ENCODE data around the gene C6orf120.
A peak's percentile ranks its signal among the peaks of the same experiment; 100 is the strongest.

The C6orf120 gene

GRCh38 chr6:169701954-169702839, at the start of gene C6orf120, which contains the start of gene WDR27:
TSS of gene C6orf120 (plus strand) at chr6:169702126. CDS start at chr6:169702460, 334 bp downstream.
TSS of gene WDR27 (minus strand) at chr6:169702029. CDS start at chr6:169689005, 13,024 bp downstream.
- DNase-seq: peak; percentile 98 to 99

GRCh38 chr6:169652896-169653295, 49.0 kb upstream of the C6orf120 start:
- no peak for DNase-seq

DNA sequence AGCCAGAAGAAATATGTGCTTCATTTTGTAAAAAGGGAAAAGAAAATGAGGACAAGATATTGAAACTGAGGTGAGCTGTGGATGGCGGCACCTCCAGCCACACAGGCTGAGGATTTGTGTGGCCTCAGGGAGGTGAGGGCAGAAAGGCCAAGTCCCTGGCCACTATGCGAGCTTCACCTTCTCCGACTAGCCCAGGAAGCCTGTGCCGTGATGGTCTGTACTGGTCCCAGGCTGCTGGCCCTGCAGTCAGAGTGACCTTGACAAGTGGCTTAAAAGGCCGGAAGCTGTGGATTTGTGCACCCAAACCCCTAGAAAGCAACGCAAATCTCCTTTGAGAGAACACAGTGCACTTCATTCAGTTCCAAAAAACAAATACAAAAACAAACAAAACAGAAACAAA, 48.2 kb upstream of the C6orf120 start:
- DNase-seq: no peak

DNA sequence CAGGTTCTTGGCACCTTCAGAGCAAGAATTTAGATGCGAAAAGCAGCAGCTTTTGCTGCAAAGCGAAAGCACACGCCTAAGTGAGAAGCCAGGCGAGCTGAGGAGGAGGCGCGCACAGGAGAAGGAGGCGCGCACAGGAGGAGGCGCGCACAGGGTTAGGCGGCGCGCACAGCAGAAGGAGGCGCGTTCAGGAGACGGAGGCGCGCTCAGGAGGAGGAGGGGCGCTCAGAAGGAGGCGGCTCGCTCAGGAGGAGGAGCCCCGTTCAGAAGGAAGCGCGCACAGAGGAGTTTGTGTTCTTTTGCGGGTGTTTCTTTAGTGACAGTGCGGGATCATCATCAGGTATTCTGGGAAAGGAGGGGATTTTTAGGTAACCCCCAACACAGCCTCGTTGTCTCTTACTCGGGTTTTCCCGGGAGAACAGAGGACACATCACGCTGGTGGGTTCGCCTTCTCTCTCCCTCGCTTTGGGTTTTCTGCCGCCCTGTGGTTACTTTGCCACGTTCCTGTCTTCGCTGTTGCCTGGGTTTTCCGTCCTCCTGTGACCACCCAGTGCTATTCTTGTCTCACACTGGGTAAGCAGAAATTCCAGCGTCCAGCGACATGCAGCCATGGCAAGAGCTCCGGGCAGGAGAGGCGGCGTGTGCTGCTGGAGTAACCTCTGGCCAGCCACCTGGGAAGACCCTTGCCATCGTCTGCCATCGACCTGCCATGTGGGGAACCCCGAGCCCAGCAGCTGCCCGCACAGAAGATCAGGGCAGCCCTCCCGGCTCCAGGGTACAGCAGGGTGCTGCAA, 47.1 kb upstream of the C6orf120 start:
- peak; percentile 64 to 71 for DNase-seq

DNA sequence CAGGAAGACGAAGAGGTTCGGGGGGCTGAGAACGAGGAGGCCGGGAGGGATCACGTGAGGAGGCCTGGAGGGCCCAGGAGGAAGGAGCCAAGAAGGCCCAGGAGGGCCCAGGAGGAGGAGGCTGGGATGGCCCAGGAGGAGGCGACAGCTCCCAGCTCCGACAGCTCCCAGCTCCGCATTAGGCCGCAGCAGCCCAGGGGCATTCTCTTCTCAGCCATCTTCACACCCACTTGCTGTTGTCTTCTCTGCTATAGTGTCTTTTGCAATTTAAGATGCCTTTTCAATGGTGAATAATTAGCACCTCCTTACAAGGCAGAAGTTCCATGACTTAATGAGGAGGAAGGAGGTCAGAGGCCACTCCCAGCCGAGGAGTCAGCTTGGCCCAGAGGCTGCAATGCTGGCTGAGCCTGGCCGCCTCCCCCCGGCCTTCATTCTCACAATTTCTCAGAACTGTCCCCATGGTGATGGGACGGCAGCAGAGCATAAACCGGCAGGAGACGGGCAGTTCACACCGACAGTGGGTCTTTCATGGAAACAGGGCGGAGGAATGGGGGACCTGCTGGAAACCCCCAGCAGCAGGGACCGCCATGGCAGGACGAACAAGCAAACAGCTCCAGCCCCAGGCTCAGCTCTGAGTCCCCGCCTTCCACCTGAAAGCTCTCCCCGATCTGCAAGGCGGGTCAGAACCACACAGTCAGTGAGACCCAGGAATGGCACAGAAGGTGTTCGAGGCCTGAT, 45.2 kb upstream of the C6orf120 start:
- DNase-seq: no peak

DNA sequence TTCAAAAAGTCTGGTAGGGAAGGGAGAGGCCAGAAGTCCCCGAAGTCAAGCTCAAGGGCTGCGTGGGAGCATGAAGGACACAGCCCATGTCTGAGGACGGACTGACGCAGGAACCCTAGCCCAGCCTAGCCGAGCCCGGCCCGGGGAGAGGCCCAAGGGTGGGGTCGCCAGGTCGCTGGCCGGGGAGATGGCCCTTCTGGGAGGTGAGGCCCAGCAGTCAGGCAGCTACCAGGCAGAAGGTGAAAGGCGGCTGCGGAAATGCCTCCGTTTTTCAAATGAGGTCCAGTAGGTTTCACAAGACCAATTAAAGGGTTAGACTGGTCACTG, 44.7 kb upstream of the C6orf120 start:
- DNase-seq: no peak

GRCh38 chr6:169659820-169660610, 41.9 kb upstream of the C6orf120 start:
- DNase-seq: no peak

GRCh38 chr6:169660751-169661390, 41.1 kb upstream of the C6orf120 start:
- no peak for DNase-seq

DNA sequence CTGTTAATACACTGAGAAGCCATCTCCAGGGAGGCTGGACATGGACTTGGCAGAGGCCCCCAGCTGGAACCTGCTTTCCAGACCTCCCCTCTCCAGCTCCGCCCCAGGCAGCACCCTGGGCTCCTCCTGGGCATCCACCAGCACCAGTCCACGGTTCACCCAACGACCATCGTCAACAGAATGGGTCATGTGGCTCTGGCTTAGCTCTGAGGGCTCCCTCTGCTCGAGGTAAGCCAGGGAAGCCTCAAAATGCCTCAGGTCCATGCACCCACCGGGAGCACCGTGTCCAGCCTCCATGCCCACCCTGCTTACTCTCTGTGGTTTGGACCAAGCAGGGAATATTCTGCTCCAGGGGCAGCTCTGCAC, 40.6 kb upstream of the C6orf120 start:
- no peak for DNase-seq

DNA sequence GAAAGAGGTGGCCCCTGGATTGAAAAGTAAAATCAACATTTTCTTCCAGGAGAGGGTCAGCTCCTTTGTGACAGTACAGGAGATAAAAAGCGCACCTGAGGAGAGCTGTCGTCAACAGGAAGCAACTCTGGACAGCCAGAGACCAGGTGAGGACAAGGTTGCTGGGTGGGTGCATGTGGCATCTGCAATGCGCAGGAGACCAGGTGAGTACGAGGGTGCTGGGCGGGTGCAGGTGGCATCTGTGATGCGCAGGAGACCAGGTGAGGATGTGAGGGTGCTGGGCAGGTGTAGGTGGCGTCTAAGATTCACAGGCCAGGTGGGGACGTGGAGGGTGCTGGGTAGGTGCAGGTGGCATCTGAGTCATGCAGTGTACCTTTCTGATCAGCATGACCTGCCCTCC, 38.5 kb upstream of the C6orf120 start:
- no peak for DNase-seq

- no peak for DNase-seq
Observed at GRCh38 chr6:169664227-169664626, 37.7 kb upstream of the C6orf120 start.

GRCh38 chr6:169665289-169665688, 36.6 kb upstream of the C6orf120 start:
- DNase-seq: no peak

DNA sequence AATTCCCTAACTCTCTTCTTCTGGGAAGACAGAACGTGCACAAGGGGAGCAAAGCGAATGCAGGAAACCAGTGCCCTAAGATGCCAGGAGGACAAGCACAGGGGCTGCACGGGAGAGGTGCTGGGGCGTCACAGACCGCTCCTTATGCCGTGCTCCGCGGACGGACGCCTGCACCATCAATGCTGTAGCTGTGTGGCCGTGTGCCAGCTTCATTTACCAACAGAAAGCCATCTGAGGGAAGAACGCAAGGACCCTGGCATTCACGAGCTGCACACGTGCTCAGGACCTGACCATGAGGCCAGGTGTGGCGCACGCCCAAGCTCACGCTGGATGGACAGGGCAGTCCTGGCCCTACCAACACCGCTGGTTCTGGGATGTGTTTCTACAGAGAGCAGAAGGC, 35.5 kb upstream of the C6orf120 start:
- no peak for DNase-seq

DNA sequence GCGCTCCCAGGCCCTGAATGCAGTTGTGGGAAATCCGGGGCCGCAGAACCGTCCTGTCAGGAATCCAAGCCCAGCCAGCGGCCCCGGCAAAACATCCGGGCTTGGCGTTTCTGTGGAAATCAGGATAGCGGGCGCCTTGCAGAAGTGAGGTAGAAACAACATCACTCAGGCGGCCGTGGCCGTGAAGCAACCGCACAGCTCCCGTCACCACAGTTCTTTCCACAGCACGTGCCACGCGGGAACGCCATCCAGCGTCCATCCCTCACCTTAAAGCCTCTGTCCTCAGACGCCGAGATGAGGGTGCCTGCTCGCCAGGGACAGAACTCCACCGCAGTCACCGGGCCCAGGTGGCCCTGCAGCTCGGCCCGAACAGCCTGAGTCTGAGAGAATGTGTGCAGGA, 34.2 kb upstream of the C6orf120 start:
- DNase-seq: no peak

- no peak for DNase-seq
Observed at GRCh38 chr6:169668203-169668847, 33.6 kb upstream of the C6orf120 start.

GRCh38 chr6:169669147-169669546, 32.8 kb upstream of the C6orf120 start:
- no peak for DNase-seq

- no peak for DNase-seq
Observed at GRCh38 chr6:169669889-169670288, 32.0 kb upstream of the C6orf120 start.

GRCh38 chr6:169671563-169671962, 30.4 kb upstream of the C6orf120 start:
- DNase-seq: no peak

DNA sequence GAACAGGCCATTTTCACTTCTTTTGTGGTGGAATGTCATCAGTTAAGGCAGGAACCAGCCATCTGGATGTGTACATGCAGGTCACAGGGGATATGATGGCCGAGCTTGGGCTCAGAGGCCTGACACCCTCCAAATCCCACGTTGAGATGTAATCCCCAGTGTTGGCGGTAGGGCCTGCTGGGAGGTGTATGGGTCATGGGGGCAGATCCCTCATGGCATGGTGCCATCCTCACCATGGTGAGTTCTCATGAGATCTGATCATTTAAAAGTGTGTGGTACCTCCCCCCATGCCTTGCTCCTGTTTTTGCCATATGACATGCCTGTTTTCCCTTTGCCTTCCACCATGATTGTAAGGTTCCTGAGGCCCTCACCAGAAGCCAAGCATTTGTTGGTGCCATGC, 26.9 kb upstream of the C6orf120 start:
- no peak for DNase-seq

DNA sequence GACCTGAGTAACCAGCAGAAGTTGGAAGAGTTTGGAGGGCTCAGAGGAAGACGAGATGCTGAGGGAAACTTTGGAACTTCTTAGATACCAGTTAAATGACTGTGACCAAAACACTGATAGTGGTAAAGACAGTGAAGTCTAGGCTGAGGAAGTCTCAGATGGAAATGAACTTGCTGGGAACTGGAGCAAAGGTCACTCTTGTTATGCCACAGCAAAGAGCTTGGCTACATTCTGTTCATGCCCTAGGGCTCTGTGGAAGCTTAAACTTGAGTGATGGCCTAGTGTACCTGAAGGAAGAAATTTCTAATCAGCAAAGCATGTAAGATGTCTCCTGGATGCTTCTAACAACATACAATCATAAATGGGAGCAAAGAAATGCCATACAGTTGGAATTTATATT, 24.8 kb upstream of the C6orf120 start:
- no peak for DNase-seq

DNA sequence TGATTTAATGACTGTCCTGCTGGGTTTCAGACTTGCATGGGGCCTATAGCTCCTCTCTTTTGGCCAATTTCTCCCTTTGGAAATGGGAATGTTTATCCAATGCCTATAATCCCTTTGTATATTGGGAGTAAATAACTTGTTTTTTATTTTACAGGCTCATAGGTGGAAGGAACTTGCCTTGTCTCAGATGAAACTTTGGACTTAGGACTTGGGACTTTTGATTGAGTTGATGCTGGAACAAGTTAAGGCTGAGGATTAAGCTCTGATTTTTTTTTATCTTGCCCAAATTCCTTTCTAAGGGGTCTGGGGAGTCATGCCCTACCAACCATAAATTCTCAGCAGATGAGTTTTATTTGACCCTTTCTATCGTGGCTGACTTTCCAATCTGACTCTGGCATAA, 23.6 kb upstream of the C6orf120 start:
- DNase-seq: no peak

- DNase-seq: no peak
Observed at GRCh38 chr6:169684056-169684455, 17.9 kb upstream of the C6orf120 start.

All from activated CD4-positive, alpha-beta T cell treated with anti-CD3 and anti-CD28 coated beads for 4 hours (primary cell).